Stimulated activated memory B cell treated with anti-CD40 and anti-IgM and Interleukin-4, amounts not matched to agents 10 μg/mL and 1 μg/mL and 100 μg/mL, for 72 hours (primary cell): Measurements from ENCODE around the gene UGDH.
A peak's percentile ranks its signal among the peaks of the same experiment; 100 is the strongest.
"Not testable (repeated sequence)": the region's sequence is repeated elsewhere in the genome, so short reads cannot be mapped to it uniquely, and the experiment has no call there.

Source experiments
- ATAC-seq: fragments of 150-1000 bp; cut with Tn5 transposase; 2 replicates; pipeline ENCODE4 v1.10.0; 2021
- H3K27ac Mint-ChIP-seq: one replicate; pipeline ENCODE4 v1.8.0; 2022; ENCODE audit warnings: mild to moderate bottlenecking, mixed read lengths
- H3K27me3 Mint-ChIP-seq: one replicate; pipeline ENCODE4 v1.8.0; 2022; ENCODE audit warnings: mixed read lengths
- H3K36me3 Mint-ChIP-seq: one replicate; pipeline ENCODE4 v1.8.0; 2022; ENCODE audit warnings: mixed read lengths
- H3K4me1 Mint-ChIP-seq: one replicate; pipeline ENCODE4 v1.8.0; 2022; ENCODE audit warnings: mixed read lengths
- H3K4me3 Mint-ChIP-seq: one replicate; pipeline ENCODE4 v1.8.0; 2022; ENCODE audit warnings: mild to moderate bottlenecking, moderate library complexity, mixed read lengths
- H3K9me3 Mint-ChIP-seq: one replicate; pipeline ENCODE4 v1.8.0; 2022; ENCODE audit warnings: mixed read lengths

The UGDH gene

GRCh38 chr4:39527296-39528060 lies at the start of gene UGDH:
Gene UGDH (minus strand): TSS chr4:39527439. CDS start chr4:39521512, 5,927 bp downstream.
- H3K36me3 Mint-ChIP-seq, result peaks cover 20% of the 10 kb centered on the region
- H3K27me3 Mint-ChIP-seq, result no peaks in the 10 kb centered on the region
- peak within 1 kb of the TSS; percentile 99 for H3K4me3 Mint-ChIP-seq
- peaks cover 16% of the 10 kb centered on the region for H3K4me1 Mint-ChIP-seq
- H3K27ac Mint-ChIP-seq, result peak within 1 kb of the TSS; percentile 90
- peak; percentile 100 for ATAC-seq
- peaks cover 17% of the 10 kb centered on the region for H3K9me3 Mint-ChIP-seq

- peak overlapping the region; percentile 24 for H3K27ac Mint-ChIP-seq
- no peaks in the 10 kb centered on the region for H3K9me3 Mint-ChIP-seq
- no peaks in the 10 kb centered on the region for H3K27me3 Mint-ChIP-seq
- no peak overlapping the region for H3K4me3 Mint-ChIP-seq
- H3K4me1 Mint-ChIP-seq, result peaks cover 18% of the 10 kb centered on the region
- H3K36me3 Mint-ChIP-seq, result peaks cover 11% of the 10 kb centered on the region
- no peak for ATAC-seq
These were observed 47.7 kb upstream of the UGDH start for GRCh38 chr4:39574946-39575345.

- H3K4me1 Mint-ChIP-seq, result peaks cover 29% of the 10 kb centered on the region
- no peak for ATAC-seq
- no peak overlapping the region for H3K27ac Mint-ChIP-seq
- H3K27me3 Mint-ChIP-seq, result no peaks in the 10 kb centered on the region
- no peaks in the 10 kb centered on the region for H3K9me3 Mint-ChIP-seq
- H3K4me3 Mint-ChIP-seq, result no peak overlapping the region
- peaks cover under 1% of the 10 kb centered on the region for H3K36me3 Mint-ChIP-seq
These were observed 44.3 kb upstream of the UGDH start for GRCh38 chr4:39571504-39571903.

GRCh38 chr4:39571054-39571453 lies 43.8 kb upstream of the UGDH start:
- H3K9me3 Mint-ChIP-seq, result peaks cover 3% of the 10 kb centered on the region
- peaks cover 29% of the 10 kb centered on the region for H3K4me1 Mint-ChIP-seq
- ATAC-seq, result no peak
- no peak overlapping the region for H3K4me3 Mint-ChIP-seq
- no peak overlapping the region for H3K27ac Mint-ChIP-seq
- H3K36me3 Mint-ChIP-seq, result peaks cover 5% of the 10 kb centered on the region
- H3K27me3 Mint-ChIP-seq, result no peaks in the 10 kb centered on the region

GRCh38 chr4:39569209-39569608 lies 42.0 kb upstream of the UGDH start:
- no peak for ATAC-seq
- H3K4me1 Mint-ChIP-seq, result peaks cover 35% of the 10 kb centered on the region
- H3K36me3 Mint-ChIP-seq, result peaks cover 20% of the 10 kb centered on the region
- H3K27ac Mint-ChIP-seq, result peak overlapping the region; percentile 79
- no peaks in the 10 kb centered on the region for H3K27me3 Mint-ChIP-seq
- H3K4me3 Mint-ChIP-seq, result peak overlapping the region; percentile 78
- H3K9me3 Mint-ChIP-seq, result peaks cover 5% of the 10 kb centered on the region

- Mint-ChIP-seq H3K4me3 (peak overlapping the region; percentile 78), H3K36me3 (peaks cover 23% of the 10 kb centered on the region), H3K27me3 (no peaks in the 10 kb centered on the region), H3K9me3 (peaks cover 5% of the 10 kb centered on the region), H3K27ac (peak overlapping the region; percentile 79), H3K4me1 (peaks cover 36% of the 10 kb centered on the region)
- ATAC-seq, result peak; percentile 66
These were observed 41.6 kb upstream of the UGDH start for GRCh38 chr4:39568805-39569204.

- no peak overlapping the region for H3K27ac Mint-ChIP-seq
- H3K4me1 Mint-ChIP-seq, result peaks cover 35% of the 10 kb centered on the region
- H3K36me3 Mint-ChIP-seq, result peaks cover 34% of the 10 kb centered on the region
- no peak for ATAC-seq
- no peaks in the 10 kb centered on the region for H3K27me3 Mint-ChIP-seq
- H3K9me3 Mint-ChIP-seq, result peaks cover 5% of the 10 kb centered on the region
- no peak overlapping the region for H3K4me3 Mint-ChIP-seq
These were observed 38.8 kb upstream of the UGDH start for GRCh38 chr4:39565878-39566600.

- Mint-ChIP-seq H3K4me3 (no peak overlapping the region), H3K36me3 (peaks cover 43% of the 10 kb centered on the region), H3K27me3 (no peaks in the 10 kb centered on the region), H3K4me1 (peaks cover 26% of the 10 kb centered on the region), H3K27ac (peak overlapping the region; percentile 59), H3K9me3 (peaks cover 5% of the 10 kb centered on the region)
- no peak for ATAC-seq
These were observed 36.2 kb upstream of the UGDH start for GRCh38 chr4:39563346-39563847.

GRCh38 chr4:39562792-39563191 lies 35.6 kb upstream of the UGDH start:
- Mint-ChIP-seq H3K36me3 (peaks cover 43% of the 10 kb centered on the region), H3K4me3 (no peak overlapping the region), H3K27ac (peak overlapping the region; percentile 59), H3K9me3 (peaks cover 5% of the 10 kb centered on the region), H3K4me1 (peaks cover 21% of the 10 kb centered on the region), H3K27me3 (no peaks in the 10 kb centered on the region)
- ATAC-seq, result no peak

GRCh38 chr4:39559626-39560025 lies 32.4 kb upstream of the UGDH start:
- peaks cover 18% of the 10 kb centered on the region for H3K4me1 Mint-ChIP-seq
- H3K27me3 Mint-ChIP-seq, result no peaks in the 10 kb centered on the region
- H3K4me3 Mint-ChIP-seq, result no peak overlapping the region
- ATAC-seq, result no peak
- peaks cover 34% of the 10 kb centered on the region for H3K36me3 Mint-ChIP-seq
- no peak overlapping the region for H3K27ac Mint-ChIP-seq
- H3K9me3 Mint-ChIP-seq, result no peaks in the 10 kb centered on the region

- H3K4me3 Mint-ChIP-seq, result no peak overlapping the region
- ATAC-seq, result no peak
- H3K4me1 Mint-ChIP-seq, result peaks cover 3% of the 10 kb centered on the region
- no peaks in the 10 kb centered on the region for H3K9me3 Mint-ChIP-seq
- H3K36me3 Mint-ChIP-seq, result peaks cover 16% of the 10 kb centered on the region
- H3K27ac Mint-ChIP-seq, result peak overlapping the region; percentile 30
- H3K27me3 Mint-ChIP-seq, result no peaks in the 10 kb centered on the region
These were observed 28.2 kb upstream of the UGDH start for GRCh38 chr4:39555472-39555871.

GRCh38 chr4:39548425-39549067 lies 21.3 kb upstream of the UGDH start:
- no peaks in the 10 kb centered on the region for H3K27me3 Mint-ChIP-seq
- no peaks in the 10 kb centered on the region for H3K9me3 Mint-ChIP-seq
- no peak overlapping the region for H3K4me3 Mint-ChIP-seq
- no peaks in the 10 kb centered on the region for H3K4me1 Mint-ChIP-seq
- no peak for ATAC-seq
- H3K36me3 Mint-ChIP-seq, result peaks cover 5% of the 10 kb centered on the region
- H3K27ac Mint-ChIP-seq, result no peak overlapping the region

- Mint-ChIP-seq H3K36me3 (peaks cover 7% of the 10 kb centered on the region), H3K4me3 (no peak overlapping the region), H3K27me3 (no peaks in the 10 kb centered on the region), H3K4me1 (no peaks in the 10 kb centered on the region), H3K9me3 (no peaks in the 10 kb centered on the region), H3K27ac (no peak overlapping the region)
- ATAC-seq, result no peak
These were observed 17.5 kb upstream of the UGDH start for GRCh38 chr4:39544580-39545315.

- not testable (repeated sequence) for H3K9me3 Mint-ChIP-seq, H3K4me1 Mint-ChIP-seq, ATAC-seq, H3K36me3 Mint-ChIP-seq, H3K4me3 Mint-ChIP-seq, H3K27me3 Mint-ChIP-seq, H3K27ac Mint-ChIP-seq
These were observed 16.8 kb upstream of the UGDH start for GRCh38 chr4:39544080-39544479.

GRCh38 chr4:39543034-39543433 lies 15.8 kb upstream of the UGDH start:
- no peak overlapping the region for H3K27ac Mint-ChIP-seq
- H3K27me3 Mint-ChIP-seq, result no peaks in the 10 kb centered on the region
- H3K4me1 Mint-ChIP-seq, result no peaks in the 10 kb centered on the region

More at GRCh38 chr4:39543034-39543433, 15.8 kb upstream of the UGDH start:
- no peak for ATAC-seq
- Mint-ChIP-seq H3K9me3 (no peaks in the 10 kb centered on the region), H3K4me3 (no peak overlapping the region), H3K36me3 (peaks cover 7% of the 10 kb centered on the region)
